GM21717 (cell line): Measurements from ENCODE around the gene FAM163B.

Experiments
- ATAC-seq: cut with Tn5 transposase; IDR thresholded peaks from one replicate; pipeline ENCODE4 v1.9.1; 2021; ENCODE audit warnings: mild to moderate bottlenecking, moderate library complexity; ENCODE audit not compliant: unreplicated experiment

Gene FAM163B

DNA sequence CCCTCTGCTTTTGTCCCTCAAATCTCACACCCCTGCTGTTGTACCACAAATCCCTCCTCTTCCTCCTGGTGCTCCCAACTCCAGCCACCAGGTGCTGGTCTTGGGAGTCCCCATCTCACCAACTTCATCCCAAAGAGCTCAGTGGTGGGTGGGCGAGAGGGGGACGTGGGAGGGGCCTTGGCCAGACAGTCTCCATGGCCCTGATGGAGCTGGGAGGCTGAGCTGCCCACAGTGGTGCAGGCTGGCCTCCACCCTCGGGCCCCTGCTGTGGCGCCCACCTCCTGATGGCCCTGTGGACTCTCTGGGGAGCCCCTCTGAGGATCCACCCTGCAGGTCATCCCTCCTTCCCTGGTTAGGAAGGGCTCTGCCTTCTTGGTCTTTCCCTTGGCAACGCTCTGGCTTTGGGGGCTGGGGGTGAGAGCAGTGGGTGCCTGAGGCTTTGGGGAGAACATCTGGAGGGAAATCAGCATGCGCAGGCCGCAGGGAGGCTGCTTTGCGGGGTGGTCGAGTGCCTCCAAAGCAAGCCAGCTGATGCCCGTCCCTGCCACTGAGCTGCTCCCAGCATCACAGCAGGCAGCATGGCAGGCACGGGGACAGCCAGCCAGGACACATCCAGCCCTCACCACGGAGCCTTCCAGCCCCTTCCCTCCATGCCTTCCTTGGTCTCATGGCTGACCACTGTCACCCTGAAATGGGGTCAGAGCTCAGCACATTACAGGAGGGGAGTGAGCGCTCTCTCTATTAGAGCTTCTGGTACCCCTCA lies 7.6 kb upstream of the FAM163B start:
- ATAC-seq = no peak

GRCh38 chr9:133615606-133616188 lies 6.5 kb upstream of the FAM163B start:
- ATAC-seq = no peak

DNA sequence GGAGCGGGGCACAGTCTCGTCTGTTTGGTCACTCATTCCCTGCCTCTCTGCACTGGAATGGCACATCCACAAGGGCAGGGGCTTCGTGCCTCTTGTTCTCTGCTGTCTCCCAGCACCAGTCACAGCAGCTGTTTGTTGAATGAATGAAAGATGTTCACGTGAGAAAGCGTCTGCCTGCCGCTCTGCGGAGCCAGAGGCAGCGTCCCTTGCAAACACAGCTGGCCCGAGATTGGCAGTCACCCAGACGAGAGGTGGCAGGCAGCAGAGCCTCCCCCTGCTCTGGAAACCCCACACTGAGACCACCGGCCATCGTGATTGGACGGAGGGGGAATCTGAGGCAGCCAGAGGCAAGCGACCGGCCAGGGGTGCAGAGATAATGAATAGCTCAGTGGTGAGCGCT lies 6.0 kb upstream of the FAM163B start:
- no peak for ATAC-seq

- no peak for ATAC-seq
These were observed 5.5 kb upstream of the FAM163B start for GRCh38 chr9:133614678-133615077.

- no peak for ATAC-seq
These were observed 4.9 kb upstream of the FAM163B start for GRCh38 chr9:133614056-133614455.

- ATAC-seq = no peak
These were observed 4.2 kb upstream of the FAM163B start for GRCh38 chr9:133613432-133613831.

DNA sequence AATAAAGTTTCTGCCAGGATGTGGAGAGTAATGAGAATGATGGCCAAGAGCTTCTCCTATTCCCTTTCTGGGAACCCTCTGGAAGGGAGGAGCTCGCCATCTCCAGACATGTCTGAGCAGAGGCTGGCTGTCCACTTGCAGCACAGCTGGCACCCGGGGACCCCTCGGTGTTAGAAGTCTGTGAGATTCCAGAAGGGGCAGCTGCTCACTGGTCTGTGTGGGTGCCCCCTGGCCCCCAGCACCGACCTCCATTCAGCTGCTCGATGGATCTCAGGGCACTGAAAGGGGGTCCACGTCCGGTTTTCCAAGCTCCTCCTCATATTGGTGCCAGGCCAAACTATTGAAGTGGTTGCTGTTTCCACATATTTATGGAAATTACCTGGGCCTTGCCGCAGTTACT lies 3.6 kb upstream of the FAM163B start:
- no peak for ATAC-seq

GRCh38 chr9:133612051-133612450 lies 2.9 kb upstream of the FAM163B start:
- no peak for ATAC-seq

- ATAC-seq = no peak
These were observed 1.7 kb upstream of the FAM163B start for GRCh38 chr9:133610845-133611244.

DNA sequence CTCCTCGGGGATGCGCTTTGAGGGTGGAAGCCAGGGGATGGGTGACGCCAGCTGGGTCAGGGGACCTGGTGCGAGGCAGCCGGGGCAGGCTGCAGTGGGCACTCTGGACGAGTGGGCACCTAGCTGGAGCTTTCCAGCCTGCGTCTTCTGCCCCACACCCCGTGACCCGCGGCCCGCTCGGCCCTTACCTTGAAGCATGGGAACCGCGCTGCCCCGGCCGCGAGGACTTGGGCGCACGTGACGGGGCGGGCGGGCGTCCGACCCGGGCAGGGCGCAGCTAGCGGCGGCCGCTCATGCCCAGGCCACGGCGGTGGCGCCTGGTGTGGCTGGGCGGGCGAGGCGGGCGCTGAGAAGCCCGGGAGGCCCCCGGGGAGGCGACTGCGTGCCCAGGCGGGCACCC lies 300 bp downstream of the FAM163B start:
- no peak for ATAC-seq

- no peak for ATAC-seq
These were observed 807 bp downstream of the FAM163B start for GRCh38 chr9:133608382-133608781.

- no peak for ATAC-seq
These were observed 1.2 kb downstream of the FAM163B start for GRCh38 chr9:133607976-133608375.

- no peak for ATAC-seq
These were observed 1.8 kb downstream of the FAM163B start for GRCh38 chr9:133607381-133607780.

DNA sequence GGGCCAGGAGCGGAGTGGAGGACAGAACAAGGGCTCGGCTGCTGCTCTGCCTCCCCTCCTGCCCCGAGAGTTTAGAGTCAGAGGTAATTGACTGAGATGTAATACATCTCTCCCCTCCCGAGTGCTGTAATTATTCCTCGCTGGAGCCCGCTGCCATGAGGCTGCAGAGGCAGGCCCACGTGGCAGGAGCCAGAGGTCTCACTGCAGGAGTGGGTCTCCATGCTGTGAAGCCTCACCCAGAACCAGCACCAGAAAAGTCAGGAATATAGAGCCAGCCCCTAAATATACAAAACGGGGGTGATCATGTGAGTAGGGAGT lies 2.5 kb downstream of the FAM163B start:
- ATAC-seq = no peak

GRCh38 chr9:133605856-133606707 lies 3.1 kb downstream of the FAM163B start:
- no peak for ATAC-seq

DNA sequence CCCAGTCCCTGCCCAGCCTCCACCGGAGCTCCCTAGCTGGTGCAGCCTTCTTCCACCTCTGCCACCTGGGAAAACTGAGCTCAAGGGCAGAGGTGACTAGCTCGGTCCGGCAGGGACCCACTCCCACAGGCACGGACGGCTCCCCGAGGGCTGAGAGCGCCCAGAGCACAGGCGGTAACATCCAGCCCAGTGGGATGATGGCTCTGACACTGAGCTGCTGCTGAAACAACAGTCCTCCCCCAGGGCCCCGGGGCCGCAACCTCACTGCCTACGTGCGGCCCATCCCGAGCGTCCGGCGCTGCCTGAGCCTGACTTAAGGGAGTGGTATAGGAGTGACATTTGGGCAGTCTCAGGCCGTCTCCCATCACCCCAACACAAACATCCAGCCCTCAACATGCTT lies 3.7 kb downstream of the FAM163B start:
- ATAC-seq = no peak

DNA sequence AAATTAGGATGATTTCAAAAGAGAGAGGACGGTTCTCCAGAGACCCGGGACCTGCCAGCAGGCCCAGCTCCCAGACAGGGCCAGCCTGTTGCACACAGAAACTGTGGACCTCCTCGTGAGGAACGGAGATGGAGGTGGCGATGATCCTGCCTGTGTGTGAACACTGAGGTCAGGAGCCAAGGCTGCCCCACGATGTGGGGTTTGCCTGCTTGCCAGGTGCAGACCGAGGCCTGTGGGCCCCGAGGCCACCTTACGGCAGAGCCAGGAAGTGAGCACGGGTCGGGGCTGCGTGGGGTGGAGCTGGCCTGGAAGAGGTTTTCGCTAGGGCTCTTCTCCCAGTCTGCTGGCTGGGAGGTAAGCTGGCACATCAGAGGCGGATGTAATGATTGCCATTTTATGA lies 4.3 kb downstream of the FAM163B start:
- no peak for ATAC-seq

DNA sequence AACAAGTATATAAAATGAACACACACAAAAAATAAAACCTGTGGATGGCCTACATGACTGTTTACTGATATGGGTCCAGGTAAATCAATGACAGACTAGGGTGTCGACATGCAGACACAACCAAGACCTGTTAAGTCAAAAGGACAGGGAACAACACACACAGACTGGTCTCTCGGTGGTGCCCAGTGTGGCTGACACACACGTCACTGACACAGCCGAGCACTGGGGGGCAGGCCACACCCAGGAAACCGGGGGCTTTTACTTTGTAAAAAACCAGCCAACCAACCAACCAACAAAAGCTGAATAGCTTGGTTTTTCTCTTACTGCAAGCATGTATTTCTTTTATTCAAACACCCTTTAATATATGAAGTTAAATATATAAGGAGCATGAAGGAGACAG lies 5.0 kb downstream of the FAM163B start:
- no peak for ATAC-seq

DNA sequence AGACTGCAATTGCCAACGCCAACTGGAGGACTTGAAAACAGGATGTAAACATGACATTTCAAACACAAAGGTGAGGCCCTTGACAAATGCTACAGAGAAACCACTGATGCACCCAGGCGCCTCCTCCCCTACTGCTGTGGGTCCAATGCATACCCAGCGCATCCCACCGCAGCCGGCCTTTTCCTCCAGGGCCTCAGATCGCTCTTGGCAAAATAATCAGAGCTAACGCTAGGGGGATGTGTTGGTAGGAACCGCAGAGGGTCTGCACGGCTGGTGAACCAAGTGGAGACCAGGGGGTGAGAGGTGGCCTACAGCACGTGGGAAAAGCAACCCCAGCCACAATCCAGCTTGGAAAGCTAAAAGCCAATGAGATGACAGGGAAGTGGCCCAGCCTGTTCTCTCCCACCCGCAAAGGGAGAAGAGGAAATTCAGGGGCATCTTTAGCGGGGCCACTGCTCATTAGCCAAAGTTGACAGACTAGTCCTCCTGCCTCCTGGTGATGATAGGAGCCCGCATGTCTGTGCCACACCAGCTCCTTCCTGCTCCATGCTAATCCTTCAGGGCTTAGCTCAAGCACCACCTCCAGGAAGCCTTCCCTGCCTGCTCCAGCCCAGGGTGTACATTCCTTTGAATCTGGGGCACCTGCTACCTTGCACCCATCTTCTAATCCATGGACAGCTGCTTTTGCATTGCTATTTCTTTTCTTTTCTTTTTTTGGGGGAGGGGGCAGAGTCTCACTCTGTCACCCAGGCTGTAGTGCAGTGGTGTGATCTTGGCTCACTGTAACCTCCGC lies 5.9 kb downstream of the FAM163B start:
- ATAC-seq = no peak

GRCh38 chr9:133602277-133602676 lies 6.9 kb downstream of the FAM163B start:
- no peak for ATAC-seq

GRCh38 chr9:133601746-133602145 lies 7.4 kb downstream of the FAM163B start:
- no peak for ATAC-seq
